Naive thymus-derived CD4-positive, alpha-beta T cell (primary cell): ENCODE results near the gene SRP9. TPM values are rescaled to one million over a fixed set of nuclear protein-coding genes. Genes with fewer than 3 reads are reported as not detected.

Source experiments
- ATAC-seq: fragments of 150-1000 bp; cut with Tn5 transposase; 2 replicates; pipeline ENCODE4 v1.10.0; 2021; ENCODE audit warnings: mild to moderate bottlenecking, moderate library complexity
- CTCF ChIA-PET: fragments of 350-600 bp; sonication (Branson Sonifier 250); formaldehyde crosslinking; loops from one replicate; lab custom pipeline; 2021; ENCODE audit warnings: antibody characterized with exemption; lab: Charles Lee
- POLR2A ChIA-PET: fragments of 350-600 bp; sonication (Branson Sonifier 250); formaldehyde crosslinking; loops from one replicate; lab custom pipeline; 2021; ENCODE audit warnings: antibody characterized with exemption, inconsistent platforms; lab: Charles Lee
- DNase-seq, 9 donors: peaks; one replicate each; pipeline versions ENCODE4 v3.0.0 to v3.0.0-alpha.2; 2020 to 2022; ENCODE audit warnings: mixed read lengths in 1 of 9
- H3K27ac ChIP-seq: one replicate; pipeline ENCODE4 v1.7.0; 2013; ENCODE audit warnings: mild to moderate bottlenecking, low read depth, low read length, moderate library complexity
- H3K27me3 ChIP-seq, 2 donors: one replicate each; pipeline ENCODE4 v1.7.0; 2013; ENCODE audit warnings: low read length in 2 of 2, mild to moderate bottlenecking in 2 of 2, moderate library complexity in 2 of 2; ENCODE audit not compliant: control insufficient read depth in 2 of 2, insufficient read depth in 2 of 2
- H3K36me3 ChIP-seq, 3 experiments: 1 replicate in 2 of 3; 2 replicates in 1 of 3; pipeline ENCODE4 v1.7.0; 2013; ENCODE audit warnings: low read length in 3 of 3, mild to moderate bottlenecking in 3 of 3, moderate library complexity in 1 of 3; ENCODE audit not compliant: insufficient read depth in 3 of 3, control insufficient read depth in 2 of 3
- H3K4me1 ChIP-seq, 2 donors: one replicate each; pipeline ENCODE4 v1.7.0; 2013; ENCODE audit warnings: low read length in 2 of 2, mild to moderate bottlenecking in 2 of 2, moderate library complexity in 1 of 2; ENCODE audit not compliant: control insufficient read depth in 2 of 2, insufficient read depth in 2 of 2
- H3K4me3 ChIP-seq: 2 replicates; pipeline ENCODE4 v1.7.0; 2013; ENCODE audit warnings: mild to moderate bottlenecking, low read length
- H3K9me3 ChIP-seq, 3 experiments: 1 replicate in 2 of 3; 2 replicates in 1 of 3; pipeline ENCODE4 v1.7.0; 2013; ENCODE audit warnings: low read length in 3 of 3; ENCODE audit not compliant: control insufficient read depth in 2 of 3
- H3K27ac Mint-ChIP-seq, 9 donors: one replicate each; pipeline ENCODE4 v1.8.0; 2020 to 2022; ENCODE audit warnings: mixed read lengths in 9 of 9, mild to moderate bottlenecking in 8 of 9, moderate library complexity in 5 of 9, inconsistent platforms in 2 of 9
- H3K27me3 Mint-ChIP-seq, 5 donors: one replicate each; pipeline ENCODE4 v1.8.0; 2021 to 2022; ENCODE audit warnings: mixed read lengths in 5 of 5, mild to moderate bottlenecking in 1 of 5
- H3K36me3 Mint-ChIP-seq, 5 donors: one replicate each; pipeline ENCODE4 v1.8.0; 2020 to 2022; ENCODE audit warnings: mixed read lengths in 5 of 5, mild to moderate bottlenecking in 3 of 5, inconsistent platforms in 1 of 5
- H3K4me1 Mint-ChIP-seq, 7 donors: one replicate each; pipeline ENCODE4 v1.8.0; 2020 to 2022; ENCODE audit warnings: mixed read lengths in 7 of 7, mild to moderate bottlenecking in 3 of 7, inconsistent platforms in 1 of 7
- H3K4me3 Mint-ChIP-seq, 10 donors: one replicate each; pipeline ENCODE4 v1.8.0; 2020 to 2022; ENCODE audit warnings: mild to moderate bottlenecking in 10 of 10, mixed read lengths in 10 of 10, moderate library complexity in 6 of 10, inconsistent platforms in 2 of 10
- H3K9me3 Mint-ChIP-seq, 11 donors: one replicate each; pipeline ENCODE4 v1.8.0; 2020 to 2022; ENCODE audit warnings: mixed read lengths in 11 of 11, mild to moderate bottlenecking in 4 of 11, inconsistent platforms in 1 of 11, moderate library complexity in 1 of 11
- intact Hi-C, 2 donors: fragments of 100-400 bp; cut with micrococcal nuclease; formaldehyde crosslinking; loops; one replicate each; pipeline ENCODE4 v1.15.1; 2023
- polyA plus RNA-seq, 2 donors: library from polyadenylated mRNA; unstranded; fragments of 300-500 nt; fragmentation: Illumina TruSeq; gene quantifications; one replicate each; pipeline ENCODE4 v1.2.3, GENCODE V29; 2021
- total RNA-seq, 6 experiments: library from RNA in 5 of 6; stranded (reverse) in 5 of 6; gene quantifications; 1 replicate in 5 of 6; 2 replicates in 1 of 6; pipeline ENCODE4 v1.2.3 and lab custom pipeline; 2021 to 2026

The SRP9 gene
- total and polyA plus RNA-seq, 7 experiments from 2014 or later = 76.1 to 349 (median 167) TPM

DNA sequence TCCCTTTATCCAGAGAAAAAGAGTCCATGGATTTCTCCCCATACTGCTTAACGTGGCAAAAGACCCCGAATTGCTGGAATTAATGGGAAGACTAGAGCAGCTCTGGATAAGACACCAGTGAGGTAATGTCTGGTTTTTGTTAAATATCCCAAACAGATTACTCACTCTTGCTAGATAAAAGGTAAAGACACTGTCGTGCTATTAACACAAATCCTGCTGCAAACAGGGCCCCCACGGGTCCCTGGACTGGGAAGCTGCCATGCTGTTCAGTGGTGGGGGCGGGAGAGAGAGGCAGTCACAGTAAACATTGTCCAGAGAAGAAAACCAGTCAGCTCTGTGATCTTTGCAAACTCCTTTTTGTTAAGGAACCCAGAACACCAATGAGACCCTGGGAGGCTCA is 15.2 kb upstream of the SRP9 start:
- Histone ChIP-seq H3K9me3 (no peaks in the 10 kb centered on the region), H3K27me3 (no peaks in the 10 kb centered on the region), H3K27ac (no peak overlapping the region), H3K4me1 (no peaks in the 10 kb centered on the region), H3K36me3 (no peaks in the 10 kb centered on the region), H3K4me3 (no peak overlapping the region)
- H3K27ac Mint-ChIP-seq = no peak overlapping the region
- no peak overlapping the region for H3K4me3 Mint-ChIP-seq
- ChIA-PET CTCF (no interaction called here), POLR2A (no interaction called here)
- H3K9me3 Mint-ChIP-seq = no peaks in the 10 kb centered on the region
- ATAC-seq = no peak
- intact Hi-C loops = no loop called here
- peaks cover 0 to 3% (median 0%) of the 10 kb centered on the region in 5 donors for H3K36me3 Mint-ChIP-seq
- no peak for DNase-seq
- peaks cover 0 to 19% (median 4%) of the 10 kb centered on the region in 5 donors for H3K27me3 Mint-ChIP-seq
- H3K4me1 Mint-ChIP-seq = no peaks in the 10 kb centered on the region

DNA sequence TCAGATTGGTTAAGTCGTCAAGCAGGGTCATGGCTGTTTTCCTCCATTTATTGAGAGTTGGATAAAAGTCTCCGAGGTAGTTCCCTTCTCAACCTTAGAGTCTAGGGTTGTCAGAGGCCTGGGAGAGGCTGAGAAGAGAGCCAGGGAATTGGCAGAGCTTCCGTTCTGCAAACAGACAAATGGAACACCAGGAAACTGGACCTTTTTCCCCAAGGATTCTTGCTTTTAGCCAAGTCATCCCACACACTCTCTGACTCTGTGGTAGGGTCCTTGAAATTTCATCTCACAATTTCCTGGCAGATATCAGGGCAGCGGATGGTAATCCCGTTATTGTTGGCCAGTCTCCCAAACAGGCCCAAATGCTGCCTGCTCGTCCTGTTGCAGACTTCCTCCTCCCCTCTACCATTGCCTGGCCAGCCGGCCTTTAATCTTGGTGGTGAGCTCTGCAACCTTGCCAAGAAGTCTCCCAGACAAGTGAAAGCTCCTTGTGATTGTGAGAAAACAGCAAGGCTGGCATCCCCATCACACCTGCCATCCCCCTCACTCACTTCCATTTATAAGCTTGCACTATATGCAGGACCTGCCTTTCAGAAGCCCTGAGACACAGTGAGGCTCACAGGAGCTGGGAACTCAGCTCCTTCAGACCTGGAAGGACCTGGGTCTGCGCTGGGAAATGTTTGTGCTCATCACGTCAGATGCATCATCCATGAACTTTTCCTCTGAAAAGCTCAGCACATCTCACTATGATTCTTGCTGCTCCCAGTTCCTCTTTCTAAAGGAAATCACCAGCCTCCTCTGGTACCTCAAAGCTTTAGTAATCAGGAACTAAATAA is 13.7 kb upstream of the SRP9 start:
- Histone ChIP-seq H3K36me3 (no peaks in the 10 kb centered on the region), H3K27me3 (no peaks in the 10 kb centered on the region), H3K9me3 (no peaks in the 10 kb centered on the region), H3K27ac (no peak overlapping the region), H3K4me3 (no peak overlapping the region), H3K4me1 (no peaks in the 10 kb centered on the region)
- POLR2A ChIA-PET = interaction anchor here (0.8 kb wide), 1 partner anchor 39 kb away, joined by 3 read pairs; no protein-coding TSS in a partner anchor
- Mint-ChIP-seq H3K4me3 (no peak overlapping the region), H3K9me3 (no peaks in the 10 kb centered on the region), H3K27me3 (peaks cover 0 to 15% (median 0%) of the 10 kb centered on the region in 5 donors), H3K27ac (no peak overlapping the region), H3K4me1 (no peaks in the 10 kb centered on the region), H3K36me3 (peaks cover 0 to 3% (median 0%) of the 10 kb centered on the region in 5 donors)
- DNase-seq (no peak), ATAC-seq (no peak)
- intact Hi-C loops = no loop called here
- CTCF ChIA-PET = interaction anchor here (0.7 kb wide), 1 partner anchor 12 kb away, joined by 4 read pairs; no protein-coding TSS in a partner anchor

DNA sequence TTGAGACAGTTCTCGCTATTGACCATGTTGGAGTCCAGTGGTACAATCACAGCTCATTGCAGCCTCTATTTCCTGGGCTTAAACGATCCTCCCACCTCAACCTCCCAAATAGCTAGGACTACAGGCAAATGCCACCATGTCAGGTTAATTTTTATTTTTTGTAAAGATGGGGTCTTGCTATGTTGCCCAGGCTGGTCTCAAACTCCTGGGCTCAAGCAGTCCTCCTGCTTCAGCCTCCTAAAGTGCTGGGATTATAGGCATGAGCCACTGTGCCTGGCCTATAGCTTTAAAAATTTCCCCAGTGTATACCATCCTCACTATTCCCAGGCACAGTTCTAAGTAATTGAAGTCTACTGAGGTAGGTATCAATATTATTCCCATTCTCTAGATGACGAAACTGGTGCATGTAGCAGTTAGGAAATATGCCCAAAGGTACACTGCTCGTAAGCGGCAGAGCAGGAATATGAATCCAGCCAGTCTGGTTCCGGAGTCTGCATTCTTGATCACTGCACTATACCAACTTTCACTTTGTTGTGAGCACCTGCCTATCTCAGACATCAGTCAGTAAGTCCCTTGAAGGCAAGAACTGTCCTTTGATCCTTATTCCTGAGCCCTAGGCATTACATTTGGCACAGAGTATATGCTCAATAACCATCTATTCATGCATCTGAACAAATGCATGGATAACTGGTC is 11.5 kb upstream of the SRP9 start:
- Histone ChIP-seq H3K4me1 (no peaks in the 10 kb centered on the region), H3K36me3 (no peaks in the 10 kb centered on the region), H3K4me3 (no peak overlapping the region), H3K27ac (no peak overlapping the region), H3K27me3 (no peaks in the 10 kb centered on the region), H3K9me3 (no peaks in the 10 kb centered on the region)
- H3K27ac Mint-ChIP-seq = no peak overlapping the region
- intact Hi-C loops = no loop called here
- no peak for ATAC-seq
- H3K36me3 Mint-ChIP-seq = peaks cover 0 to 3% (median 0%) of the 10 kb centered on the region in 5 donors
- H3K4me1 Mint-ChIP-seq = peaks cover 0 to 4% (median 0%) of the 10 kb centered on the region in 7 donors
- ChIA-PET CTCF (interaction anchor here (0.6 kb wide), 1 partner anchor 290 kb away, joined by 3 read pairs; no protein-coding TSS in a partner anchor), POLR2A (interaction anchor here (1.1 to 1.5 kb wide), 2 partner anchors 9 to 22 kb away, joined by 4 to 6 read pairs; no protein-coding TSS in a partner anchor)
- no peaks in the 10 kb centered on the region for H3K9me3 Mint-ChIP-seq
- no peak overlapping the region for H3K4me3 Mint-ChIP-seq
- H3K27me3 Mint-ChIP-seq = peaks cover 0 to 12% (median 0%) of the 10 kb centered on the region in 5 donors
- no peak for DNase-seq

DNA sequence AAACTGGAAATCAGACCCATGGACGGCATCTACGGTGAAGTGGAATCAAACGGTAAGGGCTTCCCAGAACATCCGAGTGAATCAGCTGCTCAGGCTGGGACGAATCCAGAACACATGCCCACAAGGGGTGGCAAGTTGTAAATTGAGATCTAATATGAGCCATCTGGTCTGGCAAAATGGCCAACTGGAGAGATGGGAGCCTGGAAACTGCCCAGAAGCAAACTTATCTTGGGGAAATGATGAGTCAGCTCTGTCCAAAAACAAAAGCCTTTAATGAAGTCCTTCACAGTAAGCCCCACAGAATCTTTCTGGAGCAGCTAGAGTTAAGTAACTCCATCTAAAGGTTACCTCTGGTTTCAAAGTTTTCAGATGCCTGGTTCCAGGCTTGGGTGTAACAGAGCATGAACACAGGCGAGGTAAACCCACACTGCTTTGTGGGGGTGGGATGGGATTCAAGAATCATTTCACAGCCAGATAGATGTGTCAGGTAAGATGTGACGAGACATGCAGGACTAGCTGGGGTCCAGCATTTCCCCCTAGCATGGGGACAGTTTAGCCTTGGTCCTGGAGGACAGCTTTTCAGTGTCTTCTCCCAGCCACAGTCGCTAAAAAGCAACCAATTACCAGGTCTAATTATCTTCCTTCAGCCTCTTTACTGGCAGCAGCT is 10.5 kb upstream of the SRP9 start:
- Mint-ChIP-seq H3K4me3 (no peak overlapping the region), H3K4me1 (peaks cover 0 to 5% (median 0%) of the 10 kb centered on the region in 7 donors)
- CTCF ChIA-PET = no interaction called here

DNA sequence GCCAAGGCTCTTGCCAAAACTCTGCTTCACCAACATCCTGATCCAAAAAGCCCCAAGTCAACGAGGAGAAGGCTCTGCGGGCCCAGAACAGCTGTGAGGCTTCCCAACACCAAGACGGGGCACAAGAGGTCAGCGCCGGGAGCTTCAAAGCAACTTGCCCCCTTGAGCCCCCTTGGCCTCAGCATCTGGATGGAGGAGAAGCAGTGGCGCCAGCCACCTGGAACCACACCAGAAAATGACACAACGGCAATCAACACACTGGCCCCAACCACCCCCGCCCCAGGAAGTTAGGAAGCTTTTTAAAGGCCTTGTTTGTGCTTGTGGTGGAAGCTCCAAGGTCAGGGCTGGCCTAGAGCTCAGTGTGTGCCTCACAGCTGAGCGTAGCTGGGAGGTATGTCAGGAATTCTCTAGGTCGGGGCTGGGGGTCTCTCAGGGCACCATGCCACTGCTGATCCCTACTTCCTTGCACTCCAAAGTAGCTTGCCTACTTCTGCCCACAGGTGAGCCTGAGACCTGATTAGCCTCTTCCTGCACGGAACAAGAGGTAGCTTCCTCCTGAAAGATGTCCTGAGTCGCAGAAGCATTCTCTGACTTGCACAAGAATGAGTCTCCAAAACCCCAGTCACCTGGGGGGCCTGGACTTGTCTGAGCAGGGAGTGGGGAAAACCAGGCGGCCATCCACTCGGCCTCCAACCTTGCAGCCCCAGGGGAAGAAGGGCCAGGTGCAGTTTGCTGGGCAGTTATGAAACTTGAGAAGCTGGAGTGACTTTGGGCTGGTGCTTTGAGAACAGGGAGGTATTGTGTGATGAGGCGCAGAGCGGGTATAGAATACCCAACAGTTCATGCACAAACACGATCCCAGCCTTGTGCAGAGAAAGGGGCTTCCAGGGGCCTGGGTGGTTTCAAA is 9.7 kb upstream of the SRP9 start:
- H3K4me3 ChIP-seq = no peak overlapping the region
- DNase-seq (no peak), ATAC-seq (no peak)
- Mint-ChIP-seq H3K36me3 (no peaks in the 10 kb centered on the region), H3K4me3 (no peak overlapping the region), H3K27me3 (peaks cover 0 to 8% (median 0%) of the 10 kb centered on the region in 5 donors), H3K9me3 (no peaks in the 10 kb centered on the region), H3K4me1 (peaks cover 0 to 9% (median 0%) of the 10 kb centered on the region in 7 donors), H3K27ac (no peak overlapping the region)
- intact Hi-C loops = no loop called here
- no peaks in the 10 kb centered on the region for H3K9me3 ChIP-seq
- H3K27ac ChIP-seq = no peak overlapping the region
- no peaks in the 10 kb centered on the region for H3K36me3 ChIP-seq
- CTCF ChIA-PET = interaction anchor here (0.8 kb wide), 1 partner anchor 224 kb away, joined by 4 read pairs; no protein-coding TSS in a partner anchor
- POLR2A ChIA-PET = interaction anchor here (0.6 to 1.7 kb wide), 4 partner anchors 8 to 138 kb away, joined by 3 to 11 read pairs (median 5); partner anchors contain the start of gene SRP9
- no peaks in the 10 kb centered on the region for H3K4me1 ChIP-seq
- no peaks in the 10 kb centered on the region for H3K27me3 ChIP-seq

More for the DNA sequence above, 10.5 kb upstream of the SRP9 start:
- no peak for ATAC-seq
- intact Hi-C loops = no loop called here
- Histone ChIP-seq H3K4me3 (no peak overlapping the region), H3K4me1 (no peaks in the 10 kb centered on the region), H3K36me3 (no peaks in the 10 kb centered on the region), H3K27ac (no peak overlapping the region), H3K9me3 (no peaks in the 10 kb centered on the region), H3K27me3 (no peaks in the 10 kb centered on the region)
- Mint-ChIP-seq H3K27me3 (peaks cover 0 to 8% (median 0%) of the 10 kb centered on the region in 5 donors), H3K27ac (no peak overlapping the region), H3K36me3 (no peaks in the 10 kb centered on the region), H3K9me3 (no peaks in the 10 kb centered on the region)
- DNase-seq = no peak
- POLR2A ChIA-PET = interaction anchor here (0.9 to 1.4 kb wide), 2 partner anchors 9 to 10 kb away, joined by 5 read pairs; partner anchors contain the start of gene SRP9
